CD14-positive monocyte (primary cell): ENCODE data around the gene ACP3. TPM values are rescaled to one million over a fixed set of nuclear protein-coding genes. Genes with fewer than 3 reads are reported as not detected.
"Not testable (repeated sequence)": the region's sequence is repeated elsewhere in the genome, so short reads cannot be mapped to it uniquely, and the experiment has no call there.

ENCODE experiments used
- DNase-seq, 3 donors: peaks; one replicate each; pipeline ENCODE4 v3.0.0-alpha.2; 2011 to 2022
- H2AFZ ChIP-seq: 2 replicates; pipeline ENCODE4 v1.6.0; 2012; ENCODE audit warnings: mild to moderate bottlenecking, low read depth, low read length, inconsistent platforms; ENCODE audit not compliant: insufficient read depth, poor library complexity, severe bottlenecking
- H3K27ac ChIP-seq, 2 donors: 1 replicate in 1 of 2; 2 replicates in 1 of 2; pipeline ENCODE4 v1.5.1; 2012 to 2013; ENCODE audit warnings: low read length in 2 of 2, control low read depth in 1 of 2, inconsistent platforms in 1 of 2, low read depth in 1 of 2, mild to moderate bottlenecking in 1 of 2
- H3K27me3 ChIP-seq, 2 donors: one replicate each; pipeline versions ENCODE4 v1.6.0 to v1.6.1; 2011 to 2013; ENCODE audit warnings: low read length in 2 of 2; ENCODE audit not compliant: control insufficient read depth in 2 of 2, insufficient read depth in 2 of 2
- H3K36me3 ChIP-seq, 2 donors: replicated peaks in 1 of 2; 1 replicate in 1 of 2; 2 replicates in 1 of 2; pipeline versions ENCODE4 v1.5.1 to v1.6.1; 2012 to 2013; ENCODE audit warnings: low read length in 2 of 2, control low read depth in 1 of 2, inconsistent platforms in 1 of 2, mild to moderate bottlenecking in 1 of 2; ENCODE audit not compliant: insufficient read depth in 2 of 2, control insufficient read depth in 1 of 2
- H3K4me1 ChIP-seq, 2 donors: 1 replicate in 1 of 2; 2 replicates in 1 of 2; pipeline versions ENCODE4 v1.5.1 to v1.6.1; 2012 to 2013; ENCODE audit warnings: low read length in 2 of 2, control low read depth in 1 of 2, inconsistent platforms in 1 of 2, mild to moderate bottlenecking in 1 of 2, moderate library complexity in 1 of 2; ENCODE audit not compliant: insufficient read depth in 2 of 2, control insufficient read depth in 1 of 2
- H3K4me2 ChIP-seq: replicated peaks from 2 replicates; pipeline ENCODE3; 2012; ENCODE audit warnings: low read length, moderate library complexity, mild to moderate bottlenecking; ENCODE audit not compliant: poor library complexity, severe bottlenecking; ENCODE audit errors: extremely low read depth
- H3K4me3 ChIP-seq, 3 experiments: fragments of 200-600 bp in 1 of 3; sonication (generic) in 1 of 3; replicated peaks in 1 of 3; 1 replicate in 2 of 3; 2 replicates in 1 of 3; pipeline ENCODE4 v1.5.1; 2011 to 2013; ENCODE audit warnings: low read length in 3 of 3, mild to moderate bottlenecking in 3 of 3, control low read depth in 2 of 3, low read depth in 2 of 3, inconsistent platforms in 1 of 3, moderate library complexity in 1 of 3
- H3K79me2 ChIP-seq: 2 replicates; pipeline ENCODE4 v1.6.0; 2012; ENCODE audit warnings: mild to moderate bottlenecking, control low read depth, inconsistent platforms, low read length, moderate library complexity; ENCODE audit not compliant: insufficient read depth
- H3K9ac ChIP-seq: 2 replicates; pipeline ENCODE4 v1.6.0; 2017; ENCODE audit warnings: low read length, mild to moderate bottlenecking; ENCODE audit not compliant: insufficient read depth, poor library complexity, severe bottlenecking
- H3K9me3 ChIP-seq, 2 donors: replicated peaks in 1 of 2; 1 replicate in 1 of 2; 2 replicates in 1 of 2; pipeline versions ENCODE4 v1.5.1 to v1.6.1; 2012 to 2013; ENCODE audit warnings: low read length in 2 of 2, control low read depth in 1 of 2; ENCODE audit not compliant: control insufficient read depth in 1 of 2, insufficient read depth in 1 of 2
- H4K20me1 ChIP-seq: 2 replicates; pipeline ENCODE4 v1.6.0; 2012; ENCODE audit warnings: mild to moderate bottlenecking, low read length, control low read depth, moderate library complexity; ENCODE audit not compliant: insufficient read depth
- H3K27ac Mint-ChIP-seq, 7 donors: one replicate each; pipeline ENCODE4 v1.8.0; 2020; ENCODE audit warnings: mild to moderate bottlenecking in 7 of 7, mixed read lengths in 7 of 7, moderate library complexity in 6 of 7, inconsistent platforms in 2 of 7
- H3K27me3 Mint-ChIP-seq, 3 donors: one replicate each; pipeline ENCODE4 v1.8.0; 2021 to 2022; ENCODE audit warnings: low read depth in 3 of 3, mild to moderate bottlenecking in 3 of 3, mixed read lengths in 3 of 3, moderate library complexity in 3 of 3, inconsistent platforms in 1 of 3
- H3K36me3 Mint-ChIP-seq, 2 donors: one replicate each; pipeline ENCODE4 v1.8.0; 2020; ENCODE audit warnings: mixed read lengths in 2 of 2, inconsistent platforms in 1 of 2, mild to moderate bottlenecking in 1 of 2
- H3K4me1 Mint-ChIP-seq: one replicate; pipeline ENCODE4 v1.8.0; 2020; ENCODE audit warnings: mild to moderate bottlenecking, mixed read lengths
- H3K4me3 Mint-ChIP-seq, 2 donors: one replicate each; pipeline ENCODE4 v1.8.0; 2020; ENCODE audit warnings: mild to moderate bottlenecking in 2 of 2, mixed read lengths in 2 of 2, moderate library complexity in 1 of 2
- H3K9me3 Mint-ChIP-seq, 7 donors: one replicate each; pipeline ENCODE4 v1.8.0; 2020 to 2022; ENCODE audit warnings: mixed read lengths in 7 of 7, mild to moderate bottlenecking in 6 of 7, moderate library complexity in 6 of 7, inconsistent platforms in 2 of 7
- whole genome bisulfite sequencing: methylation state at CpG from one replicate; pipeline ENCODE4 v1.1.5; 2013; ENCODE audit warnings: missing lambda C conversion rate; ENCODE audit not compliant: insufficient coverage; 5-methylcytosine and 5-hydroxymethylcytosine counted together
- intact Hi-C, 2 donors: fragments of 100-400 bp; cut with micrococcal nuclease; formaldehyde crosslinking; loops; one replicate each; pipeline versions ENCODE4 v1.15.0 to v1.15.1; 2023
- polyA plus RNA-seq, 3 donors: library from polyadenylated mRNA; depleted of rRNA in 1 of 3; unstranded in 2 of 3; stranded (reverse) in 1 of 3; fragments of 300-500 nt in 2 of 3; fragments of >200 nt in 1 of 3; fragmentation: Illumina TruSeq in 2 of 3; gene quantifications; 1 replicate in 2 of 3; 2 replicates in 1 of 3; pipeline ENCODE4 v1.2.3, GENCODE V29; 2012 to 2021
- TF ChIP-seq, protein P1 (sequence below): fragments of 200-600 bp; IDR thresholded peaks from one replicate; pipeline ENCODE4 v1.8.0; 2022; ENCODE audit warnings: antibody characterized with exemption, mild to moderate bottlenecking

ACP3 gene
- polyA plus RNA-seq, 3 donors = 33.9 to 55.6 (median 44.0) TPM

DNA sequence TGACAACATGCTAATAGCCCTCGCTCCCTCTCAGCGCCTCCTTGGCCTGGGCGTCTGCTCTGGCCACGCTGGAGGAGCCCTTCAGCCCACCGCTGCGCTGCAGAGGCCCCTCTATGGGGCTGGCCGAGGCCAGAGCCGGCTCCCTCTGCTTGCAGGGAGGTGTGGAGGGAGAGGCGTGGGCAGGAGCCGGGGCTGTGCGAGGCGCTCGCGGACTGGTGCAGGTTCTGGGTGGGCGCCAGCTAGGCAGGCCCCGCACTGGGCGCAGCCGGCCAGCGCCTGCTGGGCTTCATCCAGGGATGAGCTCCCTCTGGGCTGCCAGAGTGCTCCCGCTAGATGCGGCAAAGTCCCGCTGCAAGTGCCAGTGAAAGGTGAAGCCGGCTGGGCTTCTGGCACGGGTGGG lies 79.0 kb downstream of the ACP3 start:
- WGBS = 95% methylated on average over 24 of the region's 24 CpGs
- no peaks in the 10 kb centered on the region for H3K27me3 Mint-ChIP-seq
- Histone ChIP-seq H3K4me3 (no peak overlapping the region), H3K9ac (no peak overlapping the region), H3K79me2 (no peaks in the 10 kb centered on the region), H3K4me1 (no peaks in the 10 kb centered on the region), H2AFZ (no peak overlapping the region), H3K27ac (no peak overlapping the region), H3K9me3 (peaks cover 3 to 10% of the 10 kb centered on the region in 2 donors), H3K27me3 (no peaks in the 10 kb centered on the region), H4K20me1 (no peaks in the 10 kb centered on the region), H3K4me2 (no peak overlapping the region), H3K36me3 (no peaks in the 10 kb centered on the region)
- peaks cover 5 to 11% (median 8%) of the 10 kb centered on the region in 7 donors for H3K9me3 Mint-ChIP-seq
- no peak overlapping the region for H3K27ac Mint-ChIP-seq
- peaks cover 0 to 3% of the 10 kb centered on the region in 2 donors for H3K36me3 Mint-ChIP-seq
- intact Hi-C loops = no loop called here
- H3K4me3 Mint-ChIP-seq = no peak overlapping the region
- no peak for DNase-seq
- H3K4me1 Mint-ChIP-seq = peaks cover 5% of the 10 kb centered on the region
- TF ChIP-seq, protein P1, sequence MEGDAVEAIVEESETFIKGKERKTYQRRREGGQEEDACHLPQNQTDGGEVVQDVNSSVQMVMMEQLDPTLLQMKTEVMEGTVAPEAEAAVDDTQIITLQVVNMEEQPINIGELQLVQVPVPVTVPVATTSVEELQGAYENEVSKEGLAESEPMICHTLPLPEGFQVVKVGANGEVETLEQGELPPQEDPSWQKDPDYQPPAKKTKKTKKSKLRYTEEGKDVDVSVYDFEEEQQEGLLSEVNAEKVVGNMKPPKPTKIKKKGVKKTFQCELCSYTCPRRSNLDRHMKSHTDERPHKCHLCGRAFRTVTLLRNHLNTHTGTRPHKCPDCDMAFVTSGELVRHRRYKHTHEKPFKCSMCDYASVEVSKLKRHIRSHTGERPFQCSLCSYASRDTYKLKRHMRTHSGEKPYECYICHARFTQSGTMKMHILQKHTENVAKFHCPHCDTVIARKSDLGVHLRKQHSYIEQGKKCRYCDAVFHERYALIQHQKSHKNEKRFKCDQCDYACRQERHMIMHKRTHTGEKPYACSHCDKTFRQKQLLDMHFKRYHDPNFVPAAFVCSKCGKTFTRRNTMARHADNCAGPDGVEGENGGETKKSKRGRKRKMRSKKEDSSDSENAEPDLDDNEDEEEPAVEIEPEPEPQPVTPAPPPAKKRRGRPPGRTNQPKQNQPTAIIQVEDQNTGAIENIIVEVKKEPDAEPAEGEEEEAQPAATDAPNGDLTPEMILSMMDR = no peak

DNA sequence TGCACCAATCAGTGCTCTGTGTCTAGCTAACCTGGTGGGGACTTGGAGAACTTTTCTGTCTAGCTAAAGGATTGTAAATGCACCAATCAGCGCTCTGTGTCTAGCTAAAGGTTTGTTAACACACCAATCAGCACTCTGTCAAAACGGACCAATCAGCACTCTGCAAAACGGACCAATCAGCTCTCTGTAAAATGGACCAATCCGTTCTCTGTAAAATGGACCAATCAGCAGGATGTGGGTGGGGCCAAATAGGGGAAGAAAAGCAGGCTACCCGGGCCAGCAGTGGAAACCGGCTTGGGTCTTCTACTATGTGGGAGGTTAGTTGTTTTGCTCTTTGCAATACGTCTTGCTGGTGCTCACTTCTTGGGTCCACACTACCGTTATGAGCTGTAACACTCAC lies 79.6 kb downstream of the ACP3 start:
- H3K79me2 ChIP-seq, H3K4me3 Mint-ChIP-seq, H3K4me2 ChIP-seq, H2AFZ ChIP-seq, H3K27me3 ChIP-seq, H3K27ac ChIP-seq, intact Hi-C loops, H3K4me1 Mint-ChIP-seq, H3K4me3 ChIP-seq, H3K9me3 ChIP-seq, H3K9ac ChIP-seq, H3K36me3 ChIP-seq, DNase-seq, H3K36me3 Mint-ChIP-seq, H3K4me1 ChIP-seq, H3K27ac Mint-ChIP-seq, H3K27me3 Mint-ChIP-seq, H4K20me1 ChIP-seq: not testable (repeated sequence)
- WGBS = 87% methylated on average over 7 of the region's 8 CpGs
- peaks cover 5 to 11% (median 8%) of the 10 kb centered on the region in 7 donors for H3K9me3 Mint-ChIP-seq
